ENCODE measurements around the gene MOK. TPM values are rescaled to one million over a fixed set of nuclear protein-coding genes. Genes with fewer than 3 reads are reported as not detected.

MOK gene
- polyA plus RNA-seq, 1 donor from 2014 or later: 63.6 TPM

DNA sequence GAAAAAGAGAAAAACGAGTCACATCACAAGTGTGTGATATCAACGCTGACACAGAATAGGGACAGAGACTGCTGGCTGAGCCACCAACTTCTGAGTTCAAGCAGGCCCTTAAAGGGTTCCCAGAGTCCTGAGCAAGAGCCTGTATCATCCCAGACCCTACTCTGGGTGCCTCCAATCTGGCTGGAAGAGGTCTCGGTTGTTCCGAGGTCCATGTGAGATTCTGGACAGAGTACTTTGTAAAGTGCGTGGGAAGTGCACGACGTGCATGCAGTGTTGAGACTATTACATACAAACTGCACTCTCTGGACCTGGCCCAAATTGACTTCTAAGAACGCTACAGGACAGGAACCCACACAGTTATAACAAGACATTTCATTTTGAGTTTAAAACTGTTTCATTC lies 40.6 kb downstream of the MOK start:
- Histone ChIP-seq H3K27ac (ENCODE audit: low read length) (no peak overlapping the region), H3K9me2 (ENCODE audit: insufficient read depth, low read length) (no peaks in the 10 kb centered on the region), H3K27me3 (ENCODE audit: insufficient read depth, low read depth, low read length) (no peaks in the 10 kb centered on the region), H3K4me3 (ENCODE audit: low read length) (no peak overlapping the region), H3F3A (ENCODE audit: insufficient read depth, low read length, poor library complexity, severe bottlenecking) (no peaks in the 10 kb centered on the region), H3K36me3 (ENCODE audit: insufficient read depth, low read length) (no peaks in the 10 kb centered on the region), H3K9ac (ENCODE audit: low read length) (peak overlapping the region; percentile 14), H3K9me3 (ENCODE audit: low read length) (no peaks in the 10 kb centered on the region), H3K4me2 (ENCODE audit: low read length) (no peak overlapping the region), H3K79me2 (replicated peaks; ENCODE audit: insufficient read depth, low read length) (no peaks in the 10 kb centered on the region), H4K20me1 (ENCODE audit: insufficient read depth) (no peaks in the 10 kb centered on the region), H2AFZ (ENCODE audit: low read depth, low read length) (no peak overlapping the region)
- TF ChIP-seq MXI1 (conservative IDR thresholded peaks at IDR 0.05; ENCODE audit: poor library complexity, severe bottlenecking) (no peak), SMC3 (conservative IDR thresholded peaks at IDR 0.05; ENCODE audit: poor library complexity) (no peak), RAD21 (conservative IDR thresholded peaks at IDR 0.05) (no peak), EZH2 (IDR thresholded peaks at IDR 0.05; ENCODE audit: borderline replicate concordance, insufficient read depth, low read length, poor library complexity, severe bottlenecking) (no peak)

DNA sequence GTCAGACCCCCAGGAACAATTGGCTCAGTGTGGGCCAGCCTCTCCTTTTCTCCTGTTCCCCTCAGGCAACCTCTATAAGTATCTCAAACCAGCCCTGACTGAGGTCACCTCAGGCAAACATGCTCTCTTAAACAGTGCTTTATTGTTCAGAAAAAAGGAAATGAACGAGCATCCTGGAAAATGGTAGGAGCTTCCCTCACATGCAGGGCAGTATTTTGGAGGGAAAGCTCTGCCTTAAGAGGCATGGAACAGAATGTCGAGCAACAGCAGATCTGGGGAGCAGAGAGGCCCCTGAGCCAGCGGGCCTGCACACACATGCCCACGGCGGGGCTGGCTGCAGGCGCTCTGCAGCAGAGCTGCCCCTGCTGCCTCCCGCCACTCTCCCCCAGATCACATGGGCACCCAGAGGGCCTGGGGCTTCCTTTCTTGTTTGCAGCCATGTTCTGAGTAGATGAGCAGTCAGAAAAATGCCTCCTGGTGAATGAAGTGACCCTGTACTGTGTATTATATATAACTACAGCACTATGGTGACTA lies 42.0 kb downstream of the MOK start:
- TF ChIP-seq MXI1 (conservative IDR thresholded peaks at IDR 0.05; ENCODE audit: poor library complexity, severe bottlenecking) (no peak), EP300 (conservative IDR thresholded peaks at IDR 0.05; ENCODE audit: poor library complexity, severe bottlenecking) (no peak), RAD21 (conservative IDR thresholded peaks at IDR 0.05) (no peak), SMC3 (conservative IDR thresholded peaks at IDR 0.05; ENCODE audit: poor library complexity) (no peak), TAF1 (IDR thresholded peaks at IDR 0.05; ENCODE audit: low read depth) (no peak), POLR2AphosphoS5 (IDR thresholded peaks at IDR 0.05) (no peak), CTCF (IDR thresholded peaks at IDR 0.05; ENCODE audit: poor library complexity, severe bottlenecking) (no peak), EZH2 (IDR thresholded peaks at IDR 0.05; ENCODE audit: borderline replicate concordance, insufficient read depth, low read length, poor library complexity, severe bottlenecking) (no peak)
- TF ChIP-seq, protein P1, sequence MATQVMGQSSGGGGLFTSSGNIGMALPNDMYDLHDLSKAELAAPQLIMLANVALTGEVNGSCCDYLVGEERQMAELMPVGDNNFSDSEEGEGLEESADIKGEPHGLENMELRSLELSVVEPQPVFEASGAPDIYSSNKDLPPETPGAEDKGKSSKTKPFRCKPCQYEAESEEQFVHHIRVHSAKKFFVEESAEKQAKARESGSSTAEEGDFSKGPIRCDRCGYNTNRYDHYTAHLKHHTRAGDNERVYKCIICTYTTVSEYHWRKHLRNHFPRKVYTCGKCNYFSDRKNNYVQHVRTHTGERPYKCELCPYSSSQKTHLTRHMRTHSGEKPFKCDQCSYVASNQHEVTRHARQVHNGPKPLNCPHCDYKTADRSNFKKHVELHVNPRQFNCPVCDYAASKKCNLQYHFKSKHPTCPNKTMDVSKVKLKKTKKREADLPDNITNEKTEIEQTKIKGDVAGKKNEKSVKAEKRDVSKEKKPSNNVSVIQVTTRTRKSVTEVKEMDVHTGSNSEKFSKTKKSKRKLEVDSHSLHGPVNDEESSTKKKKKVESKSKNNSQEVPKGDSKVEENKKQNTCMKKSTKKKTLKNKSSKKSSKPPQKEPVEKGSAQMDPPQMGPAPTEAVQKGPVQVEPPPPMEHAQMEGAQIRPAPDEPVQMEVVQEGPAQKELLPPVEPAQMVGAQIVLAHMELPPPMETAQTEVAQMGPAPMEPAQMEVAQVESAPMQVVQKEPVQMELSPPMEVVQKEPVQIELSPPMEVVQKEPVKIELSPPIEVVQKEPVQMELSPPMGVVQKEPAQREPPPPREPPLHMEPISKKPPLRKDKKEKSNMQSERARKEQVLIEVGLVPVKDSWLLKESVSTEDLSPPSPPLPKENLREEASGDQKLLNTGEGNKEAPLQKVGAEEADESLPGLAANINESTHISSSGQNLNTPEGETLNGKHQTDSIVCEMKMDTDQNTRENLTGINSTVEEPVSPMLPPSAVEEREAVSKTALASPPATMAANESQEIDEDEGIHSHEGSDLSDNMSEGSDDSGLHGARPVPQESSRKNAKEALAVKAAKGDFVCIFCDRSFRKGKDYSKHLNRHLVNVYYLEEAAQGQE (IDR thresholded peaks at IDR 0.05; ENCODE audit: borderline replicate concordance): no peak
- Histone ChIP-seq H2AFZ (ENCODE audit: low read depth, low read length) (no peak overlapping the region), H3F3A (ENCODE audit: insufficient read depth, low read length, poor library complexity, severe bottlenecking) (no peaks in the 10 kb centered on the region), H3K36me3 (ENCODE audit: insufficient read depth, low read length) (no peaks in the 10 kb centered on the region), H4K20me1 (ENCODE audit: insufficient read depth) (no peaks in the 10 kb centered on the region), H3K79me2 (replicated peaks; ENCODE audit: insufficient read depth, low read length) (no peaks in the 10 kb centered on the region), H3K27ac (ENCODE audit: low read length) (peak overlapping the region; percentile 31), H3K4me2 (ENCODE audit: low read length) (no peak overlapping the region), H3K9me2 (ENCODE audit: insufficient read depth, low read length) (no peaks in the 10 kb centered on the region), H3K9ac (ENCODE audit: low read length) (peak overlapping the region; percentile 1), H3K9me3 (ENCODE audit: low read length) (no peaks in the 10 kb centered on the region), H3K27me3 (ENCODE audit: insufficient read depth, low read depth, low read length) (no peaks in the 10 kb centered on the region), H3K4me3 (ENCODE audit: low read length) (no peak overlapping the region)

Measured in neural cell (in vitro differentiated cells).